Measurements from ENCODE around the gene STX10. TPM values are rescaled to one million over a fixed set of nuclear protein-coding genes. Genes with fewer than 3 reads are reported as not detected.
"Not testable (repeated sequence)": the region's sequence is repeated elsewhere in the genome, so short reads cannot be mapped to it uniquely, and the experiment has no call there.

Gene STX10
- total RNA-seq, 1 donor from 2014 or later: 89.0 TPM

DNA sequence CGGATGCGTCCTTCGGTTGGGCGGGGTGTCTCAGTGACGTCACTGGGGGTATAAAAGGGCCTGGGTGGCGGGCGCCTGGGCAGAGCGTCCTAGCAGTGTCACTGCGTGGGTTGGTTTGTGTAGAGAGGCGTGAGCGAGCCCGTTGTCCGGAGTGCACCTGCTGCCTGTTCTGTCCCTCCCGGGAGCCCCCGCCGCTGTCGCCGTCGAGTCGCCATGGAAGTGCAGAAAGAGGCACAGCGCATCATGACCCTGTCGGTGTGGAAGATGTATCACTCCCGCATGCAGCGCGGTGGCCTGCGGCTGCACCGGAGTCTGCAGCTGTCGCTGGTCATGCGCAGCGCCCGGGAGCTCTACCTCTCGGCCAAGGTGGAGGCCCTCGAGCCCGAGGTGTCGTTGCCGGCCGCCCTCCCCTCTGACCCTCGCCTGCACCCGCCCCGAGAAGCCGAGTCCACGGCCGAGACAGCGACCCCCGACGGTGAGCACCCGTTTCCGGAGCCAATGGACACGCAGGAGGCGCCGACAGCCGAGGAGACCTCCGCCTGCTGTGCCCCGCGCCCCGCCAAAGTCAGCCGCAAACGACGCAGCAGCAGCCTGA, 2.9 kb upstream of the STX10 start:
- TF ChIP-seq, protein P1, sequence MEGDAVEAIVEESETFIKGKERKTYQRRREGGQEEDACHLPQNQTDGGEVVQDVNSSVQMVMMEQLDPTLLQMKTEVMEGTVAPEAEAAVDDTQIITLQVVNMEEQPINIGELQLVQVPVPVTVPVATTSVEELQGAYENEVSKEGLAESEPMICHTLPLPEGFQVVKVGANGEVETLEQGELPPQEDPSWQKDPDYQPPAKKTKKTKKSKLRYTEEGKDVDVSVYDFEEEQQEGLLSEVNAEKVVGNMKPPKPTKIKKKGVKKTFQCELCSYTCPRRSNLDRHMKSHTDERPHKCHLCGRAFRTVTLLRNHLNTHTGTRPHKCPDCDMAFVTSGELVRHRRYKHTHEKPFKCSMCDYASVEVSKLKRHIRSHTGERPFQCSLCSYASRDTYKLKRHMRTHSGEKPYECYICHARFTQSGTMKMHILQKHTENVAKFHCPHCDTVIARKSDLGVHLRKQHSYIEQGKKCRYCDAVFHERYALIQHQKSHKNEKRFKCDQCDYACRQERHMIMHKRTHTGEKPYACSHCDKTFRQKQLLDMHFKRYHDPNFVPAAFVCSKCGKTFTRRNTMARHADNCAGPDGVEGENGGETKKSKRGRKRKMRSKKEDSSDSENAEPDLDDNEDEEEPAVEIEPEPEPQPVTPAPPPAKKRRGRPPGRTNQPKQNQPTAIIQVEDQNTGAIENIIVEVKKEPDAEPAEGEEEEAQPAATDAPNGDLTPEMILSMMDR (conservative IDR thresholded peaks at IDR 0.05; ENCODE audit: low read depth, low read length): peak; percentile 2
- no peak for DNase-seq (ENCODE audit: low read depth)
- H3K4me3 ChIP-seq (ENCODE audit: low read depth, low read length): peak overlapping the region; percentile 92

DNA sequence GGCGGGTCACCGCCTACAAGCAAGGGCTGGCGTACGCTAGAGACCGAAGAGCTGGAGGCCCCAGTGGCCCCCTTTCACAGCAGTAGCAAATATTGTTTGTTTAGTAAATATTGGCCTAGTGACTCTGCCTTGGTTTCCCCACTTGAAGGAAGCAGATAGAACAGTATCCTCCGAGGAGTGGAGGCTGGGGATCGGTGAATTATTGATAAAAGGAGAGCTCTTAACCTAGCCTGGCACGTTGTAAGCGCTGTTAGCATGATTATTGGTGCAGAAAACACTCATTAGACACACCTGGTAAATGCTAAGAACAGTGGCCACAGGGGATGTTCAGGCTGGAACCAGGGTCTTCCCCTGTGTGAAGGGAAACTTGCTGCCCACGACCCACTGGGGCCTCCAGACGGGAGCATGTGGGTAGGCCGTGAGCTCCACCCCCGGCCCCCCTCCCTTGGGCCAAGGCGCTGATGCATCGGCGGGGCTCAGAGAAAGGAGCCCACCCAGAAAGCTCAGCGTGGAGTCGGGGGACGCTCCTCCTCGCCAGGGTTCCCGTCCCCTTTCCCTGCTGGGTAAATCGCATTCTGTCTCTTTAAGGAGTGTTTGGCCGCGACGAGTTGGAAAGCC, 2.3 kb upstream of the STX10 start:
- TF ChIP-seq, protein P1 (conservative IDR thresholded peaks at IDR 0.05; ENCODE audit: low read depth, low read length): no peak
- H3K4me3 ChIP-seq (ENCODE audit: low read depth, low read length): peak overlapping the region; percentile 92
- no peak for DNase-seq (ENCODE audit: low read depth)

DNA sequence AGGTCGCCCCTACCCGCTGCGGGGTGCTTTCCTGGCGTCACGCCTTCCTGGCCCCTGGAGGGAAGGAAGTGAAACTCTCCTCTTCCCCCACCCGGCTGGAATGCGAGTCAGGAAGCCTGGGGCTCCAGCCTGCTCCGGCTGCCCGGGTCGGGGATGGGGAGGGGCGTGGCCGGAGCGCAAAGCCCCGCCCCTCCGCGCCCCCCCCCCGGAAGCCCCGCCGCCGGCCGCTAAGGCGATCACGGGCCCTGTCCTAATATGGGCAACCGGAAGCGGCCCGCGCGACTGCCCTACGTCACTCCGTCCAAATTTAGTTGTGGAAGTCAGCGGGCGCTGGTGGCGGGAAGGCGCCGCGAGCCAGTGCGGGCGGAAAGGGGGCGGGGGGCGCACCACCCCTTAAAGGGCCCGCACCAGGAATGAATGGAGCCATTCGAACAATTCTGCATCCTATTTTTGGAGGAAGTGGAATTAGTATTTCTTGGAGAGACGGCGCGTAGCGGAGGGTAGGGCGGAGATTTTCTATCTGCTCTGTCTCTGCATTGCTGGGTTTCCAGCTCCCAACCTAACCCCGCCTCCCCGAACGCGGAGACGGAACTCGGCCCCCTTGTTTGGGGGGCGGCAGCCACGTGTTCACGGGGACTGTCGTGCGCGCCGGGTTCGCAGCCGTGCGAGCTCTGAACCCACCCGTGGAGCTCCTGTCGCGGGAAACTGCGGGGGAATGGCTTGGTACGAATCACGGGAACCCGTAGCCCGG, 1.6 kb upstream of the STX10 start:
- no peak for DNase-seq (ENCODE audit: low read depth)
- peak overlapping the region; percentile 92 for H3K4me3 ChIP-seq (ENCODE audit: low read depth, low read length)
- TF ChIP-seq, protein P1 (conservative IDR thresholded peaks at IDR 0.05; ENCODE audit: low read depth, low read length): no peak

DNA sequence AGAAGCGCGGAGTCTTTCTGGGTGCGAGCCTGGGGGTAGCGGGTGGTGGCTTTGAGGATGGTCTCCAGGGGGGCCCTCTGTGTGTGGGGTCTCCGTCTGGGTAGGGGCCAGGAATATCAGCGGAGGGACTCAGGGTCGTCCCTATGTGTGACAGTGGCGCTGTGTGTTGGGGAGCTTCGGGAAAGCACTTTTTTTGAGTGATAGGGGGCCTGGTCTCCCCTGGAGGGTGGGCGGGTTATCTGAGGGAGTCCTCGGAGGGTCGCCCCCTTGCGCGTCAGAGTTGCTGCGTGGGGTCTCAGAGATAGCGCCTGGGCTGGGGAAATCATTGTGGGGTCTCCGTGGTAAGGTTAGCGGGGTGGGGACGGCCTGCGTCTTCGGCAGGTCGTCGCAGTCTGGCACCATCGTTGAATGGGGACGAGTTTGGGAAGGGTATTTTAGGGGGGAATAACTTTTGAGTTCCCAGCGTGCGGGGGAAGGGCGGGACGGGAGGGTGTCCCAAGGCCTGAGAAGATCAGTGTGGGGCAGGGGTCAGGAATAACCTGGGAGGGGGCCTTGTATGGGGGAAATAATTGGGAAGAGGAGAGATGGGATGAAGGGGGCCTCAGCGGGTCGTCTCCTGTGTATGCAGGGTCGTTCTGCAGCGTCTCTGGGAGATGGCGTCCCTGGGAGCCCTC, 893 bp upstream of the STX10 start:
- peak overlapping the region; percentile 88 for H3K4me3 ChIP-seq (ENCODE audit: low read depth, low read length)
- TF ChIP-seq, protein P1 (conservative IDR thresholded peaks at IDR 0.05; ENCODE audit: low read depth, low read length): no peak
- DNase-seq (ENCODE audit: low read depth): no peak

DNA sequence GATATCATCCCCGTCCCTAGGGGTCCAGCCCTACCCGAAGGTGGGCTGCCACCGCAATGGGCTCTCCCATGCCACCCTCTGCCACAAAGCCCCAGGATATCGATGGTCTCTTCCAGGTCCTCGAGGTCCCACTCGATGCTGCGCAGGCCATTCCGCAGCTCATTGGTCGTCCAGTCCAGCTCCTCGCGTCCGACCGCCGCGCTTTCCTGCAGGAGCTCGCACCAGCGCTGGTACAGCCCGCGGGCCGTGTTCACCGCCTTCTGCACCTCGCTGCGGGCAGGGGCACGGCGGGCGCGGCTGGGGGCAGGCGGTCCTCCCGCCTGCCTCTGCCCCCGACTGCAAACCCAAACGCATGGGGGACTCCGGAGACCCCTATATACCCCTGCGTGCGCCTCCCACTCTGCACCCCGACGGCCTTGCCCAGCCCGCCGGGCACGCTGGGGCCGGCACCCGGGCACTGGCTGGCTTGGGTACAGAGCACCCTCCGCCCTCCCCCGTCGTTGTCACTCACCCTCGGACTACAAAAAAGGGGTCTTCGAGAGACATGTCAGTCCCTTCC, 468 bp downstream of the STX10 start:
- TF ChIP-seq, protein P1 (conservative IDR thresholded peaks at IDR 0.05; ENCODE audit: low read depth, low read length): no peak
- no peak for DNase-seq (ENCODE audit: low read depth)
- peak overlapping the region; percentile 88 for H3K4me3 ChIP-seq (ENCODE audit: low read depth, low read length)

DNA sequence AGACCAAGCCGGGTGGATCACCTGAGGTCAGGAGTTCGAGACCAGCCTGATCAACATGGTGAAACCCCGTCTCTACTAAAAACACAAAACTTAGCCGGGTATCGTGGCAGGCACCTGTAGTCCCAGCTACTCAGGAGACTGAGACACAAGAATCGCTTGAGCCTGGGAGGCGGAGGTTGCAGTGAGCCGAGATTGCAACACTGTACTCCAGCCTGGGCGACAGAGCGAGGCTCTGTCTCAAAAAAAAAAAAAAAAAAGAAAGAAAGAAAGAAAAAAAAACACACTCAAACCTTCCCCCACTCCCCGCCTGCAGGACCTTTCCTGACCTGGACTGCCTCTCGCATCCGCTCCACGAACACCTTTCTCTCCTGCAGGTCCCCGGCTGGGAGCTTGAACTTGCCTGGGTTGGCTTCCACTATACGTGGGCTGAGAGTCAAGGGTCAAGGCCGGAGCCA, 975 bp downstream of the STX10 start:
- H3K4me3 ChIP-seq (ENCODE audit: low read depth, low read length): peak overlapping the region; percentile 88
- not testable (repeated sequence) for DNase-seq (ENCODE audit: low read depth)
